Measurements from ENCODE around the gene LMF2. TPM values are rescaled to one million over a fixed set of nuclear protein-coding genes. Genes with fewer than 3 reads are reported as not detected.

Gene LMF2
- total RNA-seq, 1 experiment from 2014 or later, result 56.9 TPM

- TF ChIP-seq EZH2 (IDR thresholded peaks at IDR 0.05), result no peak
These were observed 2.9 kb downstream of the LMF2 start (continued) for GRCh38 chr22:50504369-50505211.

GRCh38 chr22:50503475-50504145 lies 3.9 kb downstream of the LMF2 start:
- 0 out of 4 replicates have a peak, but pooled peaks cover 0 to 8% of the 10 kb centered on the region in 2 experiments for H3K36me3 ChIP-seq (ENCODE audit: control insufficient read depth in 1 of 2, insufficient read depth in 2 of 2, low read length in 2 of 2)
- no TSS peak for BruUV-seq (replicated peaks)
- ChIA-PET POLR2A (no interaction called here), CTCF (interaction anchor here (0.6 kb wide), 1 partner anchor 78 kb away, joined by 3 read pairs; no protein-coding TSS in a partner anchor), RAD21 (ENCODE audit: low non-redundant PET in 1 of 2, low total read pairs in 2 of 2, uncharacterized antibody in 2 of 2, unreplicated experiment in 2 of 2) (no interaction called here)
- no peak overlapping the region for H3K4me2 ChIP-seq (ENCODE audit: low read length)
- no peaks in the 10 kb centered on the region for H4K20me1 ChIP-seq (ENCODE audit: insufficient read depth)
- DNase-seq (ENCODE audit: low read depth, low spot score), result no peak
- H3K27ac ChIP-seq (ENCODE audit: low read depth, low read length), result no peak overlapping the region
- H2AFZ ChIP-seq (ENCODE audit: low read depth, low read length, poor library complexity, severe bottlenecking), result no peak overlapping the region
- no peak overlapping the region for H3K4me3 ChIP-seq (replicated peaks in 1 of 2; ENCODE audit: low read depth in 1 of 2, low read length in 2 of 2)
- no peaks in the 10 kb centered on the region for H3K27me3 ChIP-seq (ENCODE audit: insufficient read depth, low read length)
- no peak for ATAC-seq
- peaks cover 2 to 11% of the 10 kb centered on the region in 2 experiments; a peak in 3 of 4 replicates for H3K4me1 ChIP-seq (ENCODE audit: control insufficient read depth in 1 of 2, insufficient read depth in 2 of 2, low read length in 2 of 2)
- TF ChIP-seq CTCF (IDR thresholded peaks at IDR 0.05 in 2 of 3, conservative IDR thresholded peaks at IDR 0.05 in 1 of 3; ENCODE audit: borderline replicate concordance in 1 of 3, insufficient read depth in 1 of 3, low read depth in 2 of 3, low read length in 2 of 3) (0 out of 6 replicates have a peak, but pooled peaks of 1 of the 3 experiments have one; percentile 10), ZNF274 (IDR thresholded peaks at IDR 0.05; ENCODE audit: low read depth, low read length) (no peak), ATF3 (IDR thresholded peaks at IDR 0.05) (no peak)
- peaks cover 23% of the 10 kb centered on the region for H3K79me2 ChIP-seq (ENCODE audit: insufficient read depth, low read length)
- H3K9me2 ChIP-seq (ENCODE audit: insufficient read depth), result no peaks in the 10 kb centered on the region
- no peaks in the 10 kb centered on the region for H3K9me3 ChIP-seq (ENCODE audit: control insufficient read depth in 1 of 2, insufficient read depth in 1 of 2, low read depth in 1 of 2, low read length in 2 of 2)
- no peak overlapping the region for H3K9ac ChIP-seq (ENCODE audit: low read length)
- intact Hi-C loops (cut with micrococcal nuclease), result no loop called here
